Stomach (tissue), 9 donors: ENCODE measurements around the gene ATP8A1. TPM values are rescaled to one million over a fixed set of nuclear protein-coding genes. Genes with fewer than 3 reads are reported as not detected.
A peak's percentile ranks its signal among the peaks of the same experiment; 100 is the strongest.

Source experiments
- DNase-seq, 2 donors: peaks; one replicate each; pipeline versions ENCODE4 v3.0.0 to v3.0.0-alpha.2; 2013 to 2019
- H3K27ac ChIP-seq, 5 donors: fragments of 200-600 bp in 4 of 5; sonication (generic) in 4 of 5; one replicate each; pipeline ENCODE4 v1.5.1; 2013 to 2019; ENCODE audit warnings: mild to moderate bottlenecking in 1 of 5, moderate library complexity in 1 of 5
- H3K27me3 ChIP-seq, 3 donors: fragments of 200-600 bp; sonication (generic); one replicate each; pipeline ENCODE4 v1.5.1; 2017 to 2019; ENCODE audit warnings: mixed run types in 1 of 3
- H3K36me3 ChIP-seq, 4 donors: fragments of 200-600 bp; sonication (generic); 1 replicate in 3 of 4; 2 replicates in 1 of 4; pipeline ENCODE4 v1.5.1; 2016 to 2019
- H3K4me1 ChIP-seq, 4 donors: fragments of 200-600 bp; sonication (generic); one replicate each; pipeline ENCODE4 v1.5.1; 2016 to 2019
- H3K4me3 ChIP-seq, 4 donors: fragments of 200-600 bp; sonication (generic) in 3 of 4; one replicate each; pipeline ENCODE4 v1.5.1; 2016 to 2019; ENCODE audit warnings: mild to moderate bottlenecking in 1 of 4
- H3K9me3 ChIP-seq, 4 donors: fragments of 200-600 bp; sonication (generic); one replicate each; pipeline ENCODE4 v1.5.1; 2016 to 2019
- EP300 ChIP-seq: sonication (generic); formaldehyde crosslinking; IDR thresholded peaks from one replicate; pipeline ENCODE4 v1.6.1; 2017; ENCODE audit warnings: antibody characterized with exemption
- POLR2A ChIP-seq, 4 donors: fragments of 450-650 bp; IDR thresholded peaks; one replicate each; pipeline ENCODE4 v1.6.1; 2016; ENCODE audit warnings: antibody characterized with exemption in 4 of 4, control low read depth in 2 of 4, mild to moderate bottlenecking in 1 of 4, moderate library complexity in 1 of 4
- POLR2AphosphoS5 ChIP-seq, 3 donors: sonication (generic); formaldehyde crosslinking; IDR thresholded peaks; one replicate each; pipeline ENCODE4 v1.6.1; 2016; ENCODE audit warnings: antibody characterized with exemption in 3 of 3
- WGBS, 5 donors: extraction: QIAGEN DNeasy Blood & Tissue Kit in 3 of 5; methylation state at CpG; one replicate each; pipeline versions ENCODE4 v1.1.5 to v1.1.7; 2013 to 2018; 5-methylcytosine and 5-hydroxymethylcytosine counted together
- intact Hi-C: fragments of 100-400 bp; cut with DNase I; formaldehyde crosslinking; loops from one replicate; pipeline ENCODE4 v1.15.1; 2023; ENCODE audit warnings: low total_unique reads
- polyA plus RNA-seq, 3 donors: library from polyadenylated mRNA; stranded (reverse); fragments of 200-250 nt; gene quantifications; one replicate each; pipeline ENCODE4 v1.2.3, GENCODE V29; 2013
- total RNA-seq, 5 donors: library from RNA; depleted of rRNA; stranded (reverse); fragments of >200 nt; gene quantifications; one replicate each; pipeline versions ENCODE4 v1.1.0 to v1.2.3, GENCODE V29; 2014 to 2016
- TF ChIP-seq, protein P1 (sequence below), 7 experiments: fragments of 450-650 bp in 4 of 7; fragments of 200-600 bp in 3 of 7; sonication (generic) in 3 of 7; IDR thresholded peaks; one replicate each; pipeline ENCODE4 v1.5.1; 2016 to 2019; ENCODE audit warnings: antibody characterized with exemption in 7 of 7, control low read depth in 2 of 7, mild to moderate bottlenecking in 1 of 7
- donor health status: healthy with polysubstance abuse.
- donor health status: Bipolar disorder and iron deficiency.
- donor health status: healthy.

The ATP8A1 gene
- total and polyA plus RNA-seq, 8 donors = 2.6 to 104 (median 33.2) TPM

GRCh38 chr4:42498040-42498439 is 158.9 kb downstream of the ATP8A1 start:
- no peak overlapping the region for H3K4me3 ChIP-seq
- no peaks in the 10 kb centered on the region for H3K9me3 ChIP-seq
- peaks cover 0 to 5% (median 0%) of the 10 kb centered on the region in 4 donors for H3K36me3 ChIP-seq
- H3K27me3 ChIP-seq = no peaks in the 10 kb centered on the region
- no peak for DNase-seq
- intact Hi-C loops = no loop called here
- H3K27ac ChIP-seq = no peak overlapping the region
- TF ChIP-seq EP300 = no peak
- no peak for TF ChIP-seq POLR2AphosphoS5 (IDR thresholded peaks at IDR 0.05)
- TF ChIP-seq, protein P1, sequence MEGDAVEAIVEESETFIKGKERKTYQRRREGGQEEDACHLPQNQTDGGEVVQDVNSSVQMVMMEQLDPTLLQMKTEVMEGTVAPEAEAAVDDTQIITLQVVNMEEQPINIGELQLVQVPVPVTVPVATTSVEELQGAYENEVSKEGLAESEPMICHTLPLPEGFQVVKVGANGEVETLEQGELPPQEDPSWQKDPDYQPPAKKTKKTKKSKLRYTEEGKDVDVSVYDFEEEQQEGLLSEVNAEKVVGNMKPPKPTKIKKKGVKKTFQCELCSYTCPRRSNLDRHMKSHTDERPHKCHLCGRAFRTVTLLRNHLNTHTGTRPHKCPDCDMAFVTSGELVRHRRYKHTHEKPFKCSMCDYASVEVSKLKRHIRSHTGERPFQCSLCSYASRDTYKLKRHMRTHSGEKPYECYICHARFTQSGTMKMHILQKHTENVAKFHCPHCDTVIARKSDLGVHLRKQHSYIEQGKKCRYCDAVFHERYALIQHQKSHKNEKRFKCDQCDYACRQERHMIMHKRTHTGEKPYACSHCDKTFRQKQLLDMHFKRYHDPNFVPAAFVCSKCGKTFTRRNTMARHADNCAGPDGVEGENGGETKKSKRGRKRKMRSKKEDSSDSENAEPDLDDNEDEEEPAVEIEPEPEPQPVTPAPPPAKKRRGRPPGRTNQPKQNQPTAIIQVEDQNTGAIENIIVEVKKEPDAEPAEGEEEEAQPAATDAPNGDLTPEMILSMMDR (IDR thresholded peaks at IDR 0.05) = no peak
- no peak for TF ChIP-seq POLR2A (IDR thresholded peaks at IDR 0.05)
- peaks cover 0 to 12% (median 0%) of the 10 kb centered on the region in 4 donors for H3K4me1 ChIP-seq
- 61 to 88% (median 80%) methylated on average over 2 of the region's 2 CpGs for WGBS, 5 donors

DNA sequence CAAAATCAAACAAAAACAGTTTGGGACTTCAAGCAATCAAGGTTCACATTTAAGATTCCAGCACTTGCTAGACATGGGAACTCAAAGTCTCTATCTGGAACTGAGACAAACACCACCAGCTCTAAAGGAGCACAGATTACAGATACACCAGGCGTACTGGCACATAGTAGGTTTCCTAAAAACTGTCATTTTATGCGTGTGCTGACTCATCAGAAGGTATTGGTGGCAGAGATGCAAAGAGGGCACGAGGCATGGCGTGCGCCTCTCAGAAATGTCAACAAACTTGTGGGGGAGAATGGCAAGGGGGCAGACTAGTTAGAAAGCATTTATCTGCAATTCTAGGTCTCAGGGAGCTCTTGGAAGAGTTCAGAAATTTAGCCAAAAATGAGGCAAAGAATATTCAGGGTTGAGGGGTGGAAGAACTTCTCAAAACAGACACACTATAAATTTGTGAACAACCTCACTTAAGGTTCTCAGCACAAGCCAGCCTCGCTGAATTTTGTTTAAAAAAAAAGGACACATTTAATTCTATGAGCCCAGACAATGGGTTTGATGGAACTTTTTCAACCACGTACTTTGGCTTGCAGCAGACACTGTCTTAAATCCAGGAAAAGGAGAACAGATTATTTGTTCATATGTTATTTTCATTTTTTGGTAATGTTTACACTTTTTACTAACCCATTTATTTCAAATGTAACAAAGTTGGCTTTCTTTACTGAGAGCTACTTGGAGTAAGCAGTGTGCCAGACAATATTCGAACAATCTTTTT is 159.6 kb downstream of the ATP8A1 start:
- WGBS, 5 donors = 66 to 83% (median 76%) methylated on average over 8 of the region's 8 CpGs
- TF ChIP-seq EP300 (no peak), POLR2AphosphoS5 (IDR thresholded peaks at IDR 0.05) (no peak), POLR2A (IDR thresholded peaks at IDR 0.05) (no peak)
- TF ChIP-seq, protein P1 (IDR thresholded peaks at IDR 0.05) = no peak
- Histone ChIP-seq H3K27me3 (no peaks in the 10 kb centered on the region), H3K4me1 (peaks cover 0 to 11% (median 0%) of the 10 kb centered on the region in 4 donors), H3K36me3 (peaks cover 0 to under 1% (median 0%) of the 10 kb centered on the region in 4 donors), H3K27ac (no peak overlapping the region), H3K9me3 (no peaks in the 10 kb centered on the region), H3K4me3 (no peak overlapping the region)
- DNase-seq = peak in 1 of 2 donors; percentile 32
- intact Hi-C loops = no loop called here

DNA sequence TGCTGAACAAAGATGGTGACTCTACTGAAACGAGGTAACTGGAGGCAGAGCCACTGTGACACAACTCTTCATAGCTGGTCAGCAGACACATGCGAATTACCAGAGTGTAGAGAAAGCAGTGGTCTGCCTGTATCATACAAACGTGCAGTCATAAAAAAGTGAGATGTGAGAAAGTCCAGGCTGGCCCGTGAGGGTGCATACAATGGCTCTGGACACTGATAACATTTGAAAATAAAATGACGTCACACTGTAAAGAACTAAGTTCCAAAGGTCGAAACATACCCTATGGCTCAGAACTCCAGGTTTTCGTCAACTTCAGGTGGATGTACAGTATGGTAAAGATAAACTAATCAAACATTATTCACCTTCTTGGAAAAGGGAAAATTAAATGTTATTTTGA is 163.9 kb downstream of the ATP8A1 start:
- Histone ChIP-seq H3K9me3 (no peaks in the 10 kb centered on the region), H3K27me3 (no peaks in the 10 kb centered on the region), H3K4me3 (no peak overlapping the region), H3K4me1 (no peaks in the 10 kb centered on the region), H3K36me3 (no peaks in the 10 kb centered on the region), H3K27ac (no peak overlapping the region)
- intact Hi-C loops = no loop called here
- TF ChIP-seq, protein P1 (IDR thresholded peaks at IDR 0.05) = no peak
- TF ChIP-seq POLR2A (IDR thresholded peaks at IDR 0.05) (no peak), POLR2AphosphoS5 (IDR thresholded peaks at IDR 0.05) (no peak), EP300 (no peak)
- WGBS, 5 donors = 31 to 59% (median 44%) methylated on average over 7 of the region's 7 CpGs
- peak in 1 of 2 donors; percentile 76 for DNase-seq

GRCh38 chr4:42490015-42490414 is 166.9 kb downstream of the ATP8A1 start:
- intact Hi-C loops = no loop called here
- Histone ChIP-seq H3K4me3 (no peak overlapping the region), H3K27ac (no peak overlapping the region), H3K27me3 (no peaks in the 10 kb centered on the region), H3K36me3 (no peaks in the 10 kb centered on the region), H3K4me1 (no peaks in the 10 kb centered on the region), H3K9me3 (no peaks in the 10 kb centered on the region)
- 91 to 97% (median 95%) methylated on average over 3 of the region's 3 CpGs for WGBS, 5 donors
- no peak for DNase-seq
- TF ChIP-seq, protein P1 (IDR thresholded peaks at IDR 0.05) = no peak
- no peak for TF ChIP-seq EP300
- no peak for TF ChIP-seq POLR2A (IDR thresholded peaks at IDR 0.05)
- no peak for TF ChIP-seq POLR2AphosphoS5 (IDR thresholded peaks at IDR 0.05)
